ENCODE data around the gene AHR.

Gene AHR

DNA sequence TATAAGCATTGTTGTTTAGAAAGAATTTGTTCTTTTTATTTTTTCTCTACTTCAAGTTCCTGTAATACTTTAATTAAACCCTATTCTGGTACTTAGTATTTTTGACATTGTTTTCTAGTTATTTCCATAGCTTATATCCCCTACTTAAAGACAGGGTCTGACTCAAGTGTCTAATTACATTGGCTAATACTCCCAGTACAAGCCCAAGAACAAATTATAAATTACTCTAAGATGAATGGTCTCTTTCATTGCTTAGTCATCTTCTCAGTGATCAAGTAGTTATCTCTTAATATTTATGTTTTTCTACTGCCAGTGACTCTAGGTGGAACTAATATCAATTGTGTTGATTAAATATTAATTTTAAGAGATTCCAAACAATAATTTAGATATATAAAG is 21.6 kb downstream of the AHR start:
- Histone ChIP-seq H3K27ac (ENCODE audit: low read length, poor library complexity, severe bottlenecking) (peak overlapping the region; percentile 29), H3K36me3 (ENCODE audit: control insufficient read depth in 1 of 2, insufficient read depth in 2 of 2, low read depth in 1 of 2, low read length in 2 of 2) (peaks cover 3 to 20% of the 10 kb centered on the region in 2 experiments)
- peak; percentile 41 for DNase-seq

DNA sequence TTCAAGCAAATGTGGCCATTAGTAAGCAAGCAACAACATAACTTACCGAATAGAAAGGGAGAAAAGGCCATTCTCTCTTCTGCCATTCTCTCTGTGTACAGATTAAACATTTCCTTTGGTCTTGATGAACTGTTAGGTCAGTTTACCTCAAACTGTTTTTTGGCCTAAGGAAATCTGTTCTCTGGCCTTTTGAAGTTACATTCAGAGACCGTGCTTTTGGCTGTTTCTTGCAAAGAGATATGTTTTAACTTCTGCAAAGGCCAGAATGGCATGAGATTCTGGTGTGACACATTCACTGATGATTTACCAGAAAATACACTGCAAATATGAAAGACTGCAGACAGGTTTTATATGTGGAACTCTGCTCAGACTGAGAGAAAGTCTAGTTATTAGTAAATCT is 22.2 kb downstream of the AHR start:
- Histone ChIP-seq H3K14ac (ENCODE audit: low read length in 2 of 2) (no peak overlapping the region), H3K4ac (ENCODE audit: low read depth in 1 of 2, low read length in 2 of 2) (no peak overlapping the region), H2AK5ac (ENCODE audit: low read length, severe bottlenecking) (no peak overlapping the region), H3K9ac (ENCODE audit: low read length) (peak overlapping the region; percentile 7), H3K27ac (ENCODE audit: low read length, poor library complexity, severe bottlenecking) (peak overlapping the region; percentile 75), H2BK5ac (ENCODE audit: low read depth, low read length, poor library complexity, severe bottlenecking) (no peak overlapping the region), H4K8ac (ENCODE audit: low read length) (no peak overlapping the region), H3K79me1 (replicated peaks; ENCODE audit: low read length, poor library complexity, severe bottlenecking) (no peaks in the 10 kb centered on the region), H3K23ac (ENCODE audit: low read length in 2 of 2) (no peak overlapping the region), H3K9me3 (ENCODE audit: control insufficient read depth, low read length) (no peaks in the 10 kb centered on the region), H3K36me3 (ENCODE audit: control insufficient read depth in 1 of 2, insufficient read depth in 2 of 2, low read depth in 1 of 2, low read length in 2 of 2) (peaks cover 3 to 24% of the 10 kb centered on the region in 2 experiments), H2BK120ac (ENCODE audit: low read depth, low read length) (no peak overlapping the region), H3K4me2 (ENCODE audit: low read length, poor library complexity, severe bottlenecking) (no peak overlapping the region), H2BK15ac (ENCODE audit: low read depth, poor library complexity, severe bottlenecking) (no peak overlapping the region), H3K4me1 (ENCODE audit: control insufficient read depth, insufficient read depth, low read depth, low read length) (no peaks in the 10 kb centered on the region), H3K18ac (ENCODE audit: low read depth in 1 of 2, low read length in 2 of 2) (no peak overlapping the region), H3K4me3 (ENCODE audit: insufficient read depth in 1 of 2, low read depth in 1 of 2, low read length in 2 of 2) (no peak overlapping the region), H2AFZ (ENCODE audit: low read depth, low read length) (no peak overlapping the region), H2BK12ac (ENCODE audit: low read length in 2 of 2) (no peak overlapping the region), H4K91ac (ENCODE audit: low read length) (no peak overlapping the region), H3K27me3 (ENCODE audit: control insufficient read depth in 1 of 2, insufficient read depth in 1 of 2, low read length in 2 of 2) (no peaks in the 10 kb centered on the region)
- DNase-seq, result no peak
- WGBS, result 94% methylated on average over 2 of the region's 2 CpGs

More for the DNA sequence above, 21.6 kb downstream of the AHR start:
- H3K14ac ChIP-seq (ENCODE audit: low read length in 2 of 2), result no peak overlapping the region
- H2BK120ac ChIP-seq (ENCODE audit: low read depth, low read length), result no peak overlapping the region
- H3K18ac ChIP-seq (ENCODE audit: low read depth in 1 of 2, low read length in 2 of 2), result no peak overlapping the region
- H4K8ac ChIP-seq (ENCODE audit: low read length), result no peak overlapping the region
- H2BK5ac ChIP-seq (ENCODE audit: low read depth, low read length, poor library complexity, severe bottlenecking), result no peak overlapping the region
- no peak overlapping the region for H2AK5ac ChIP-seq (ENCODE audit: low read length, severe bottlenecking)
- no peaks in the 10 kb centered on the region for H3K4me1 ChIP-seq (ENCODE audit: control insufficient read depth, insufficient read depth, low read depth, low read length)
- no peaks in the 10 kb centered on the region for H3K79me1 ChIP-seq (replicated peaks; ENCODE audit: low read length, poor library complexity, severe bottlenecking)
- no peak overlapping the region for H3K9ac ChIP-seq (ENCODE audit: low read length)
- H4K91ac ChIP-seq (ENCODE audit: low read length), result no peak overlapping the region
- no peaks in the 10 kb centered on the region for H3K27me3 ChIP-seq (ENCODE audit: control insufficient read depth in 1 of 2, insufficient read depth in 1 of 2, low read length in 2 of 2)
- H2BK15ac ChIP-seq (ENCODE audit: low read depth, poor library complexity, severe bottlenecking), result no peak overlapping the region
- H3K4ac ChIP-seq (ENCODE audit: low read depth in 1 of 2, low read length in 2 of 2), result no peak overlapping the region
- no peaks in the 10 kb centered on the region for H3K9me3 ChIP-seq (ENCODE audit: control insufficient read depth, low read length)
- no peak overlapping the region for H2AFZ ChIP-seq (ENCODE audit: low read depth, low read length)
- H3K4me3 ChIP-seq (ENCODE audit: insufficient read depth in 1 of 2, low read depth in 1 of 2, low read length in 2 of 2), result no peak overlapping the region
- no peak overlapping the region for H3K23ac ChIP-seq (ENCODE audit: low read length in 2 of 2)
- H3K4me2 ChIP-seq (ENCODE audit: low read length, poor library complexity, severe bottlenecking), result no peak overlapping the region
- no peak overlapping the region for H2BK12ac ChIP-seq (ENCODE audit: low read length in 2 of 2)

- no peak overlapping the region for H3K4me3 ChIP-seq (ENCODE audit: insufficient read depth in 1 of 2, low read depth in 1 of 2, low read length in 2 of 2)
- no CpG with 5 or more reads among the region's 2 CpGs for WGBS
- no peak overlapping the region for H2BK12ac ChIP-seq (ENCODE audit: low read length in 2 of 2)
- no peak overlapping the region for H4K91ac ChIP-seq (ENCODE audit: low read length)
- H3K4ac ChIP-seq (ENCODE audit: low read depth in 1 of 2, low read length in 2 of 2), result no peak overlapping the region
- H3K14ac ChIP-seq (ENCODE audit: low read length in 2 of 2), result no peak overlapping the region
- H3K18ac ChIP-seq (ENCODE audit: low read depth in 1 of 2, low read length in 2 of 2), result no peak overlapping the region
- no peak overlapping the region for H3K4me2 ChIP-seq (ENCODE audit: low read length, poor library complexity, severe bottlenecking)
- no peak overlapping the region for H2BK5ac ChIP-seq (ENCODE audit: low read depth, low read length, poor library complexity, severe bottlenecking)
- no peaks in the 10 kb centered on the region for H3K4me1 ChIP-seq (ENCODE audit: control insufficient read depth, insufficient read depth, low read depth, low read length)
- no peak for DNase-seq
- H2AFZ ChIP-seq (ENCODE audit: low read depth, low read length), result no peak overlapping the region
- H3K36me3 ChIP-seq (ENCODE audit: control insufficient read depth in 1 of 2, insufficient read depth in 2 of 2, low read depth in 1 of 2, low read length in 2 of 2), result peaks cover 0 to 59% of the 10 kb centered on the region in 2 experiments
- no peaks in the 10 kb centered on the region for H3K9me3 ChIP-seq (ENCODE audit: control insufficient read depth, low read length)
- no peak overlapping the region for H3K9ac ChIP-seq (ENCODE audit: low read length)
- H3K79me1 ChIP-seq (replicated peaks; ENCODE audit: low read length, poor library complexity, severe bottlenecking), result peaks cover 2% of the 10 kb centered on the region
- H3K27me3 ChIP-seq (ENCODE audit: control insufficient read depth in 1 of 2, insufficient read depth in 1 of 2, low read length in 2 of 2), result no peaks in the 10 kb centered on the region
- H4K8ac ChIP-seq (ENCODE audit: low read length), result no peak overlapping the region
- H3K27ac ChIP-seq (ENCODE audit: low read length, poor library complexity, severe bottlenecking), result peak overlapping the region; percentile 43
- H2AK5ac ChIP-seq (ENCODE audit: low read length, severe bottlenecking), result no peak overlapping the region
- no peak overlapping the region for H2BK120ac ChIP-seq (ENCODE audit: low read depth, low read length)
- H3K23ac ChIP-seq (ENCODE audit: low read length in 2 of 2), result no peak overlapping the region
- H2BK15ac ChIP-seq (ENCODE audit: low read depth, poor library complexity, severe bottlenecking), result no peak overlapping the region
Measured at GRCh38 chr7:17325364-17325763, 26.9 kb downstream of the AHR start.

- H3K4me1 ChIP-seq (ENCODE audit: control insufficient read depth, insufficient read depth, low read depth, low read length), result no peaks in the 10 kb centered on the region
- H3K18ac ChIP-seq (ENCODE audit: low read depth in 1 of 2, low read length in 2 of 2), result no peak overlapping the region
- H2AK5ac ChIP-seq (ENCODE audit: low read length, severe bottlenecking), result no peak overlapping the region
- no peak overlapping the region for H3K23ac ChIP-seq (ENCODE audit: low read length in 2 of 2)
- no peak overlapping the region for H2BK12ac ChIP-seq (ENCODE audit: low read length in 2 of 2)
- no peak overlapping the region for H3K4me3 ChIP-seq (ENCODE audit: insufficient read depth in 1 of 2, low read depth in 1 of 2, low read length in 2 of 2)
- no peak for DNase-seq
- H3K9ac ChIP-seq (ENCODE audit: low read length), result no peak overlapping the region
- H3K79me1 ChIP-seq (replicated peaks; ENCODE audit: low read length, poor library complexity, severe bottlenecking), result peaks cover 3% of the 10 kb centered on the region
- H3K27me3 ChIP-seq (ENCODE audit: control insufficient read depth in 1 of 2, insufficient read depth in 1 of 2, low read length in 2 of 2), result no peaks in the 10 kb centered on the region
- H2BK5ac ChIP-seq (ENCODE audit: low read depth, low read length, poor library complexity, severe bottlenecking), result no peak overlapping the region
- peaks cover 0 to 69% of the 10 kb centered on the region in 2 experiments for H3K36me3 ChIP-seq (ENCODE audit: control insufficient read depth in 1 of 2, insufficient read depth in 2 of 2, low read depth in 1 of 2, low read length in 2 of 2)
- H4K91ac ChIP-seq (ENCODE audit: low read length), result no peak overlapping the region
- no peak overlapping the region for H3K4ac ChIP-seq (ENCODE audit: low read depth in 1 of 2, low read length in 2 of 2)
- H2BK120ac ChIP-seq (ENCODE audit: low read depth, low read length), result no peak overlapping the region
- no peaks in the 10 kb centered on the region for H3K9me3 ChIP-seq (ENCODE audit: control insufficient read depth, low read length)
- no peak overlapping the region for H3K27ac ChIP-seq (ENCODE audit: low read length, poor library complexity, severe bottlenecking)
- H3K14ac ChIP-seq (ENCODE audit: low read length in 2 of 2), result no peak overlapping the region
- no peak overlapping the region for H4K8ac ChIP-seq (ENCODE audit: low read length)
- no peak overlapping the region for H2BK15ac ChIP-seq (ENCODE audit: low read depth, poor library complexity, severe bottlenecking)
- no peak overlapping the region for H3K4me2 ChIP-seq (ENCODE audit: low read length, poor library complexity, severe bottlenecking)
- no peak overlapping the region for H2AFZ ChIP-seq (ENCODE audit: low read depth, low read length)
- WGBS, result 100% methylated on average over 1 of the region's 2 CpGs
Measured at GRCh38 chr7:17326378-17326777, 27.9 kb downstream of the AHR start.
